ENCODE data around the gene RAD18.

GRCh38 chr3:8978551-8978950, 15.3 kb upstream of the RAD18 start:
- TF ChIP-seq POLR2A (IDR thresholded peaks at IDR 0.05) (no peak), CTCF (IDR thresholded peaks at IDR 0.05) (no peak)

All from sigmoid colon (tissue), 3 donors.